MM.1S (cell line): ENCODE measurements around the gene ARHGAP26.
"Not testable (repeated sequence)": the region's sequence is repeated elsewhere in the genome, so short reads cannot be mapped to it uniquely, and the experiment has no call there.

Experiments used
- CTCF ChIP-seq: fragments of 300-600 bp; sonication (generic); IDR thresholded peaks from 2 replicates; pipeline ENCODE4 v1.5.1; 2016; ENCODE audit warnings: antibody characterized with exemption, low read length, mixed read lengths
- EZH2 ChIP-seq: fragments of 300-600 bp; sonication (generic); optimal IDR thresholded peaks from 2 replicates; pipeline ENCODE3; 2017; ENCODE audit warnings: low read depth, mild to moderate bottlenecking, antibody characterized with exemption, low read length, mixed read lengths
- EZH2phosphoT487 ChIP-seq: fragments of 300-600 bp; sonication (generic); IDR thresholded peaks from 2 replicates; pipeline ENCODE4 v1.6.1; 2018; ENCODE audit warnings: antibody characterized with exemption, low read length

GRCh38 chr5:143090044-143090443 is 319.9 kb downstream of the ARHGAP26 start:
- not testable (repeated sequence) for TF ChIP-seq EZH2, CTCF, EZH2phosphoT487
